Measurements from ENCODE around the gene LSS. TPM values are rescaled to one million over a fixed set of nuclear protein-coding genes. Genes with fewer than 3 reads are reported as not detected.
"Not testable (repeated sequence)": the region's sequence is repeated elsewhere in the genome, so short reads cannot be mapped to it uniquely, and the experiment has no call there.

LSS gene
- total RNA-seq, 1 donor from 2014 or later, result 14.1 TPM

DNA sequence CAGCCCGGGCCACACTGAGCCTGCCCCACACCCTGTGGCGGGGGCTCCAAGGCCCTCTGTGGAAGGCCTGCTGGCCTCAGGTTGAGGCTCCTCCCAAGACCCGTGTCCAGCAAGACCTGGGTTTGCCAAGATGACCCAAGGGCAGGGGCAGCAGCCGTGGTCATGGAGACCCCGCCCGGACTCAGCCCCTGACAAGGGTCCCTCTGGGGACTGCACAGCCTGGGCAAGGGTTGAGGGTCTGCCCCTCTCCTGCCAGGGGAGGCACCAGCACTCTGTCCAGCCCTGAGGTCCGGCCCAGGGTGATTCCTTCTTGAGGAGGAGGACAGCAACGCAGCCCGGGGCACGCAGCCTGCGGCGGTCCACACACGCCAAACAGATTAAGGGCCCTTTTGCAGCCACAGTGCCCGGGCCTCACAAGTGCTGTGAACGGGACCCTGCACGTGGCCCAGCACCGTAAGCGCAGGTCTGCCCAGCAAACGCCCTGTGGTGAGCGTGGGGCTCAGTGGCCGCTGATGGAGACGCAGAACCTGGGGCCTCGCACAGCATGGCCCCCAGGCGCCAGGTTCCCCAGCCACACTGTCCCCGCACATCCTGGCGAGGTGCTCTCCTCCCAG lies 47.7 kb downstream of the LSS start:
- peaks cover 0 to 3% (median 0%) of the 10 kb centered on the region in 3 donors for H3K9me3 ChIP-seq (ENCODE audit: control insufficient read depth in 3 of 3, low read length in 3 of 3)
- peaks cover 0 to 18% (median 16%) of the 10 kb centered on the region in 3 donors for H3K4me1 ChIP-seq (ENCODE audit: control insufficient read depth in 3 of 3, insufficient read depth in 3 of 3, low read length in 3 of 3)
- H3K36me3 ChIP-seq (ENCODE audit: control insufficient read depth in 3 of 3, insufficient read depth in 3 of 3, low read length in 3 of 3), result no peaks in the 10 kb centered on the region
- no peaks in the 10 kb centered on the region for H3K27me3 ChIP-seq (ENCODE audit: control insufficient read depth in 3 of 3, insufficient read depth in 3 of 3, low read length in 3 of 3)
- H3K27ac ChIP-seq (ENCODE audit: low read depth, low read length), result no peak overlapping the region
- no peak overlapping the region for H3K4me3 ChIP-seq (ENCODE audit: low read length in 3 of 3)
- no peak overlapping the region for H3K9ac ChIP-seq (ENCODE audit: low read depth in 1 of 3, low read length in 3 of 3)

DNA sequence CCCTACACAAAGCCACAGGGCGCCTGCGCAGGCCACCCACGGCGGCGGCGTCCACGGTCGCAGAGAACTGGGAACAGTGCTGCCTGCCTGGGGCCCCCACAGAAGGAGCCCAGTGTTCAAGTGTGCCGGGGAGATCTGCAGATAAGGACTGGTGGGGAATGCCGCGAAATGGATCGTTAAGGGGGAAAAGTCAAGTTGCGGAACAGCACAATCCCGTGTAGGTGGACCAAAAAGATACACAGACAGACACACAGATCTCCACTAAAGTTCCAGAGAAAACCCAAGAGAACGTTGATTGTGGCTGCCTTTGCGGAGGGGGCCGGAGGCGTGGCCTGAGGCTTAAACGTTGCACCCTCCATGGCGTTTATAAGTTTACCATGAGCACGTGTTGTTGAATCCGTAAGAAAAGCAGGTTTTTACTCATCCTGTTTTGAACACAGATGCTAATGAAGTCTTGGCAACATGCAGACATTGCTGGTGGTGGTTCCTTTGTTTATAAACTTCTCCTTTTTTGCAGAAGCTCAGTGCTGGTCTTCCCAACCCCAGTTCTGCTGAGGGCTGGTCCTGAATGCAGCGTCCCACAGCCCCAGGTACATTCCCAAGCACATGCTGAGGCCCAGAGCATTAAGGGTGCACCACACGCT lies 48.4 kb downstream of the LSS start:
- H3K4me1 ChIP-seq (ENCODE audit: control insufficient read depth in 3 of 3, insufficient read depth in 3 of 3, low read length in 3 of 3), result peaks cover 0 to 18% (median 16%) of the 10 kb centered on the region in 3 donors
- no peak overlapping the region for H3K27ac ChIP-seq (ENCODE audit: low read depth, low read length)
- H3K27me3 ChIP-seq (ENCODE audit: control insufficient read depth in 3 of 3, insufficient read depth in 3 of 3, low read length in 3 of 3), result no peaks in the 10 kb centered on the region
- no peak overlapping the region for H3K4me3 ChIP-seq (ENCODE audit: low read length in 3 of 3)
- no peaks in the 10 kb centered on the region for H3K36me3 ChIP-seq (ENCODE audit: control insufficient read depth in 3 of 3, insufficient read depth in 3 of 3, low read length in 3 of 3)
- H3K9ac ChIP-seq (ENCODE audit: low read depth in 1 of 3, low read length in 3 of 3), result no peak overlapping the region
- peaks cover 0 to 3% (median 0%) of the 10 kb centered on the region in 3 donors for H3K9me3 ChIP-seq (ENCODE audit: control insufficient read depth in 3 of 3, low read length in 3 of 3)

DNA sequence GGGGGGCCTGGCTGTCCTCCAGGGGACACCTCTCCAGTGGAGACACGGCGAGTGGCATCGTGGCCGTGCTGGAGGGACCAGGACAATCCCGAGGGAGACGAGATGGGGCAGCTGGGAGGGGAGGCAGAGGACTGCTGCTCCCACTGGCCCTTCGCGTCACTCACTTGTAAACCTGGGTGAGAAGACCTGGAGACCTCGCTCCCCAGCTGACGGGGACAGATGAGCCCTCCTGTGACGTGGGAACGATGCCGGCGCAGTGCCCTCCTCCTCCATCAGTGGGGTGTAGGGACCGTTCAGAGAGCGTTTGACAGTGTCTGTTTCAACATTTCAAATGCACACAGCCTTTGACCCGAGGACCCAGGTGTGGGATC lies 48.9 kb downstream of the LSS start:
- Histone ChIP-seq H3K36me3 (ENCODE audit: control insufficient read depth in 3 of 3, insufficient read depth in 3 of 3, low read length in 3 of 3) (no peaks in the 10 kb centered on the region), H3K27ac (ENCODE audit: low read depth, low read length) (no peak overlapping the region), H3K9ac (ENCODE audit: low read depth in 1 of 3, low read length in 3 of 3) (no peak overlapping the region), H3K4me1 (ENCODE audit: control insufficient read depth in 3 of 3, insufficient read depth in 3 of 3, low read length in 3 of 3) (peaks cover 0 to 15% (median 10%) of the 10 kb centered on the region in 3 donors), H3K4me3 (ENCODE audit: low read length in 3 of 3) (no peak overlapping the region), H3K9me3 (ENCODE audit: control insufficient read depth in 3 of 3, low read length in 3 of 3) (peaks cover 0 to 3% (median 0%) of the 10 kb centered on the region in 3 donors), H3K27me3 (ENCODE audit: control insufficient read depth in 3 of 3, insufficient read depth in 3 of 3, low read length in 3 of 3) (no peaks in the 10 kb centered on the region)

DNA sequence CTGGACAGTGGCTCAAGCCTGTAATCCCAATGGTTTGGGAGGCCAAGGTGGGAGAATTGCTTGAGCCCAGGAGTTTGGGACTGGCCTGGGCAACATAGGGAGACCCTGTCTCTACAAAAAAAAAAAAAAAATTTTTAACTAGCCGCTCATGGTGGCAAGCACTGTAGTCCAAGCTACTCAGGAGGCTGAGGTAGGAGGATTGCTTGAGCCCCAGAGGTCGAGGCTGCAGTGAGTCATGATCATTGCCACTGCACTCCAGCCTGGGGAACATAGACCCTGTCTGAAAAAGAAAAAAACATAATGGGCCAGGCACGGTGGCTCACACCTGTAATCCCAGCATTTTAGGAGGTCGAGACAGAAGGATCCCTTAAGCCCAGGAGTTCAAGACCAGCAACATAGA lies 49.6 kb downstream of the LSS start:
- Histone ChIP-seq H3K36me3 (ENCODE audit: control insufficient read depth in 3 of 3, insufficient read depth in 3 of 3, low read length in 3 of 3) (no peaks in the 10 kb centered on the region), H3K9me3 (ENCODE audit: control insufficient read depth in 3 of 3, low read length in 3 of 3) (peaks cover 0 to 3% (median 0%) of the 10 kb centered on the region in 3 donors), H3K27ac (ENCODE audit: low read depth, low read length) (no peak overlapping the region), H3K4me3 (ENCODE audit: low read length in 3 of 3) (no peak overlapping the region), H3K27me3 (ENCODE audit: control insufficient read depth in 3 of 3, insufficient read depth in 3 of 3, low read length in 3 of 3) (no peaks in the 10 kb centered on the region), H3K4me1 (ENCODE audit: control insufficient read depth in 3 of 3, insufficient read depth in 3 of 3, low read length in 3 of 3) (peaks cover 0 to 11% (median 9%) of the 10 kb centered on the region in 3 donors), H3K9ac (ENCODE audit: low read depth in 1 of 3, low read length in 3 of 3) (no peak overlapping the region)

DNA sequence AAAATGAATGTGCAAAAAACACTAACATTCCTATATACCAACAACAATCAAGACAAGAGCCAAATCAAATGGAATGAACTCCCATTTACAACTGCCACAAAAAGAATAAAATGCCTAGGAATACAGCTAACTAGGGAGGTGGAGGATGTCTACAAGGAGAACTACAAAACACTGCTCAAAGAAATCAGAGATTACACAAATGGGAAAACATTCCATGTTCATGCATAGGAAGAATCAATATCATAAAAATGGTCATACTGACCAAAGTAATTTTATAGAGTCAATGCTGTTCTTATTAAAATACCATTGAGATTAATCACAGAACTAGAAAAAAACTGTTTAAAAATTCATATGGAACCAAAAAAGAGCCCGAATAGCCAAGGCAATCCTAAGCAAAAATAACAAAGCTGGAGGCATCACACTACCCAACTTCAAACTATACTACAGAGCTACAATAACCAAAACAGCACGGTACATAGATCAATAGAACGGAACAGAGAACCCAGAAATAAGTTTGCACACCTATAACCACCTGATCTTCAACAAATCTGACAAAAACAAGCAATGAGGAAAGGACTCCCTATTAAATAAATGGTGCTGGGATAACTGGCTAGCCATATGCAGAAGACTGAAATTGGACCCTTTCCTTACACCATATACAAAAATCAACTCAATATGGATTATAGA lies 52.0 kb downstream of the LSS start:
- not testable (repeated sequence) for H3K4me3 ChIP-seq (ENCODE audit: low read length in 3 of 3); H3K36me3 ChIP-seq (ENCODE audit: control insufficient read depth in 3 of 3, insufficient read depth in 3 of 3, low read length in 3 of 3); H3K27me3 ChIP-seq (ENCODE audit: control insufficient read depth in 3 of 3, insufficient read depth in 3 of 3, low read length in 3 of 3); H3K27ac ChIP-seq (ENCODE audit: low read depth, low read length); H3K4me1 ChIP-seq (ENCODE audit: control insufficient read depth in 3 of 3, insufficient read depth in 3 of 3, low read length in 3 of 3); H3K9ac ChIP-seq (ENCODE audit: low read depth in 1 of 3, low read length in 3 of 3); H3K9me3 ChIP-seq (ENCODE audit: control insufficient read depth in 3 of 3, low read length in 3 of 3)

DNA sequence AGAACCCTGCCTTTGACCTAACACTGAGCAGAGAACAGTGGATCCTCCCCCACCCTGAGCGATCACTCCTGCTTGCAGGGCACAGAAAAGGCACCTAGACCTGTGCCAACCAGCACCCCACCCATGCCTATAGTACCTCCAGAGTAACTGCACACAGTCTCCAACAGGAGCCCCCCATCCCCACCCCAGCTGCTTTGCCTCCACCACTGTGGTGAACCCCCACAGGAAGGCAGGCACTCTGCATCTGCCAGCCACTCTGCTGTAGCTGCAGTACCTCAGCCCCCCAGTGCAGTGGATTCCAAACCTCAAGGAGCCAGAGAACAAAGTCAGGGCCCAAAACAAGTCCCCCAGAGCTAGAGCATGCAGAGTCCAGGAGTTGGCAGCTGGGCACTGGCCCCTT lies 55.0 kb downstream of the LSS start:
- no peaks in the 10 kb centered on the region for H3K4me1 ChIP-seq (ENCODE audit: control insufficient read depth in 3 of 3, insufficient read depth in 3 of 3, low read length in 3 of 3)
- H3K27me3 ChIP-seq (ENCODE audit: control insufficient read depth in 3 of 3, insufficient read depth in 3 of 3, low read length in 3 of 3), result no peaks in the 10 kb centered on the region
- no peak overlapping the region for H3K9ac ChIP-seq (ENCODE audit: low read depth in 1 of 3, low read length in 3 of 3)
- H3K36me3 ChIP-seq (ENCODE audit: control insufficient read depth in 3 of 3, insufficient read depth in 3 of 3, low read length in 3 of 3), result no peaks in the 10 kb centered on the region
- peaks cover 0 to 3% (median 0%) of the 10 kb centered on the region in 3 donors for H3K9me3 ChIP-seq (ENCODE audit: control insufficient read depth in 3 of 3, low read length in 3 of 3)
- no peak overlapping the region for H3K27ac ChIP-seq (ENCODE audit: low read depth, low read length)
- H3K4me3 ChIP-seq (ENCODE audit: low read length in 3 of 3), result no peak overlapping the region

DNA sequence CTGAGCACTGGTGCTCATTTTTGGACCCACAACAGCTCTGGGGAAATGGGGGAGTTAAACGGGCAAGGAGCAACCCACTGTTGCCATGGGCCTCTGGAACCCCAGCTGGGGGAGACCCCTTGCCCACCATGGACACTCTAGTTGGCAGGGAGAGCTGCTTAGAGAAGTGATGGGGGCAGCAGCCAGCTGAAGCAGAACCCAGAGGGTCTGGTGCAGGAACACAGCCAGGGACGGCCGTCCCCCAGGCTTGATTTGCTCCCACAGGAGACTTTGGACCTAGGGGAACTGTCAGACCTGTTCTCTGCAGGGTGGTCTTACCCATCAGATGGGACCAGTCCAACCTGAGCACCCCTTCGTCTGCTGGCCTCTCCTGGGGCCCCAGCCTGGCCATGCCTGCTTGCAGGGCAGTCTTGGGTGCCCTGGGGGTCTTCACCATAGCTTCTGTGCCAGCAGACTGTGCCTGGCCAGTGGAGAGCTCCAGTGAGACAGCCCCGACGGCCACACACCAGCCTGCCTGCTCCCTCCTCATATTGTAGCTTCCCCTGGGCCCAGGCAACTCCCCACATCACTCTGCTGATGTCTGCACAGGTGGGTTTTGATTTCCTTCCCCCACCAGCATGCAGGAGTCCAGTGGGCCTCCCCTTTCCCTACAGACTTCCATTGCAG lies 55.6 kb downstream of the LSS start:
- H3K27me3 ChIP-seq (ENCODE audit: control insufficient read depth in 3 of 3, insufficient read depth in 3 of 3, low read length in 3 of 3), result no peaks in the 10 kb centered on the region
- H3K4me3 ChIP-seq (ENCODE audit: low read length in 3 of 3), result no peak overlapping the region
- H3K36me3 ChIP-seq (ENCODE audit: control insufficient read depth in 3 of 3, insufficient read depth in 3 of 3, low read length in 3 of 3), result no peaks in the 10 kb centered on the region
- no peaks in the 10 kb centered on the region for H3K4me1 ChIP-seq (ENCODE audit: control insufficient read depth in 3 of 3, insufficient read depth in 3 of 3, low read length in 3 of 3)
- no peak overlapping the region for H3K27ac ChIP-seq (ENCODE audit: low read depth, low read length)
- peaks cover 0 to 3% (median 0%) of the 10 kb centered on the region in 3 donors for H3K9me3 ChIP-seq (ENCODE audit: control insufficient read depth in 3 of 3, low read length in 3 of 3)
- no peak overlapping the region for H3K9ac ChIP-seq (ENCODE audit: low read depth in 1 of 3, low read length in 3 of 3)

DNA sequence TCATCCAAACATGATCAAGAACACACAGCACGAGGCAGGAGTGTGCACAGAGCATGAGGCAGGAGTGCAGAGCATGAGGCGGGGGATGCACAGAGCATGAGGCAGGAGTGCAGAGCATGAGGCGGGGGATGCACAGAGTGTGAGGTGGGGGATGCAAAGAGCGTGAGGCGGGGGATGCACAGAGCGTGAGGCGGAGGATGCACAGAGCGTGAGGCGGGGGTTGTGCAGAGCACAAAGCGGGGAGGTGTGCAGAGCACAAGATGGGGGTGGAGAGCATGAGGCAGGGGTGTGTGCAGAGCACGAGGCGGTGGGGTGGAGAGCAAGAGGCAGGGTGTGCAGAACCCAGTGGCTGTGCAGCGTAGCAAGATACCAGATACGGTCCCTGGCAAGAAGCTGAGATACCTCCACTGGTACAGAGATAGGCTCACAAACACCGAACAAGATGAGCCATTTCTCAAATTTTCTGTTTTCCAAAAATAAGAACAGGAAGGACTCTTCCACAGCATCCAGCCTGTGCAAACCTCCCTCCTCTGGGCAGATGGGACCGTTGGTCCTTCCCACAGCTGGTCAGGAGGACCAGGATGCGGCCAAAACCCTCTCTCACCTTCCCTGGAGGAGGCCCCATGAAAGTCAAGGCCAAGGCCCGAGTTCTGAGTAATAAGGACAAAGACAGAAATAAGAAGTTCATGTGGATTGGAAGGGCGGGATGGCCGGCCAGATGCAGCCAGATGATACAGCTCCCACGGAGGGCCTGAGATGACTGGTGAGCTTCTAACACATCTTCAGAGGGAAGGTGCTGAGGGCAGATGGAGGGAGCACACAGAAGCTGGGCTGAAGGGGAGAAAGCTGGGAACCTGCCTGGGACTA lies 56.3 kb downstream of the LSS start:
- no peaks in the 10 kb centered on the region for H3K4me1 ChIP-seq (ENCODE audit: control insufficient read depth in 3 of 3, insufficient read depth in 3 of 3, low read length in 3 of 3)
- no peak overlapping the region for H3K9ac ChIP-seq (ENCODE audit: low read depth in 1 of 3, low read length in 3 of 3)
- no peaks in the 10 kb centered on the region for H3K36me3 ChIP-seq (ENCODE audit: control insufficient read depth in 3 of 3, insufficient read depth in 3 of 3, low read length in 3 of 3)
- H3K27ac ChIP-seq (ENCODE audit: low read depth, low read length), result no peak overlapping the region
- no peaks in the 10 kb centered on the region for H3K27me3 ChIP-seq (ENCODE audit: control insufficient read depth in 3 of 3, insufficient read depth in 3 of 3, low read length in 3 of 3)
- H3K9me3 ChIP-seq (ENCODE audit: control insufficient read depth in 3 of 3, low read length in 3 of 3), result peaks cover 0 to 3% (median 0%) of the 10 kb centered on the region in 3 donors
- no peak overlapping the region for H3K4me3 ChIP-seq (ENCODE audit: low read length in 3 of 3)

DNA sequence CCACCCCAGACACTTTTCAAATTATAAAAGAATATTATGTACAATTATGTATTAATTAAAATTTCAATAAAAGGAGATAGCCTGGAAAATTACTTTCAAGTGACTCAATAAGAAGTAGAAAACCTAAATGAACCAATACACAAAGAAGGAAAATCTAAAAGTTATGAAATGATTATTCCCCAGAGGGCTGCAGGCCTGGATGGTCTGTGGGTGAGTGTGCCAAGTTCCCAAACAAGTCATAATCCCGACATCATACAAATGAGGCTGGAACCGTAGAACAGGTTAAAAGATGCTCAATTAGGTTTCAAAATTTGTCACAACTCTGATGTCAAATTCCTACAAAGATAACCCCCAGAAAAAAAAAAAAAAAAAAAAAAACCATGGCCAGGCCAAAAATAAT lies 57.0 kb downstream of the LSS start:
- Histone ChIP-seq H3K36me3 (ENCODE audit: control insufficient read depth in 3 of 3, insufficient read depth in 3 of 3, low read length in 3 of 3) (no peaks in the 10 kb centered on the region), H3K4me3 (ENCODE audit: low read length in 3 of 3) (no peak overlapping the region), H3K9ac (ENCODE audit: low read depth in 1 of 3, low read length in 3 of 3) (no peak overlapping the region), H3K27ac (ENCODE audit: low read depth, low read length) (no peak overlapping the region), H3K9me3 (ENCODE audit: control insufficient read depth in 3 of 3, low read length in 3 of 3) (peaks cover 0 to 2% (median 0%) of the 10 kb centered on the region in 3 donors), H3K4me1 (ENCODE audit: control insufficient read depth in 3 of 3, insufficient read depth in 3 of 3, low read length in 3 of 3) (no peaks in the 10 kb centered on the region), H3K27me3 (ENCODE audit: control insufficient read depth in 3 of 3, insufficient read depth in 3 of 3, low read length in 3 of 3) (no peaks in the 10 kb centered on the region)
